Left lung (tissue), 10 donors: Measurements from ENCODE around the gene RICTOR. TPM values are rescaled to one million over a fixed set of nuclear protein-coding genes. Genes with fewer than 3 reads are reported as not detected.

Experiments used
- ATAC-seq: fragments of 200-7000 bp; cut with Tn5 transposase; one replicate; pipeline ENCODE4 v1.9.1; 2020; ENCODE audit warnings: moderate library complexity
- DNase-seq, 4 donors: peaks; one replicate each; pipeline ENCODE4 v3.0.0-alpha.2; 2013 to 2020
- H3K27ac ChIP-seq, 2 donors: fragments of 200-600 bp; sonication (generic) in 1 of 2; one replicate each; pipeline versions ENCODE4 v1.5.0 to v1.8.0; 2020 to 2021
- H3K27me3 ChIP-seq, 2 donors: fragments of 200-600 bp; sonication (generic) in 1 of 2; one replicate each; pipeline versions ENCODE4 v1.5.0 to v1.8.0; 2020 to 2021
- H3K36me3 ChIP-seq, 2 donors: fragments of 200-600 bp; sonication (generic) in 1 of 2; one replicate each; pipeline versions ENCODE4 v1.5.0 to v1.8.0; 2020 to 2021
- H3K4me1 ChIP-seq, 2 donors: fragments of 200-600 bp; one replicate each; pipeline ENCODE4 v1.8.0; 2021
- H3K4me3 ChIP-seq, 2 donors: fragments of 200-600 bp; sonication (generic) in 1 of 2; one replicate each; pipeline versions ENCODE4 v1.5.0 to v1.8.0; 2020 to 2021; ENCODE audit warnings: mild to moderate bottlenecking in 1 of 2
- H3K9me3 ChIP-seq, 2 donors: fragments of 200-600 bp; sonication (generic) in 1 of 2; one replicate each; pipeline versions ENCODE4 v1.5.0 to v1.8.0; 2020 to 2021
- CTCF ChIP-seq, 2 donors: fragments of 200-600 bp; sonication (generic) in 1 of 2; IDR thresholded peaks; one replicate each; pipeline versions ENCODE4 v1.5.0 to v1.8.0; 2021; ENCODE audit warnings: antibody characterized with exemption in 2 of 2
- intact Hi-C, 2 donors: fragments of 100-400 bp; cut with DNase I; formaldehyde crosslinking; loops; one replicate each; pipeline versions ENCODE4 v1.11.2 to v1.14.2; 2022
- polyA plus RNA-seq, 6 donors: library from polyadenylated mRNA; unstranded; fragments of 120-200 nt; gene quantifications; one replicate each; pipeline ENCODE4 v1.2.1, GENCODE V29; 2013; ENCODE audit not compliant: insufficient read length in 6 of 6
- total RNA-seq, 2 donors: library from RNA; stranded (reverse); fragmentation: NEBNext Ultra II Directional; extraction: Animal tissue kit (Norgen Biotek cat#: 25700); gene quantifications; one replicate each; pipeline ENCODE4 v1.2.1, GENCODE V29; 2021
- donor health status: DM: no; HTN: yes; CAD: no.
- donor health status: DM: no; HTN: no; CAD: no.

Gene RICTOR
- total and polyA plus RNA-seq, 8 donors = 28.2 to 37.5 (median 31.9) TPM

GRCh38 chr5:38899936-38900335, 174.3 kb downstream of the RICTOR start:
- intact Hi-C loops = no loop called here
- peaks cover 0 to 9% of the 10 kb centered on the region in 2 donors for H3K9me3 ChIP-seq
- no peaks in the 10 kb centered on the region for H3K27me3 ChIP-seq
- no peak overlapping the region for H3K27ac ChIP-seq
- no peaks in the 10 kb centered on the region for H3K4me1 ChIP-seq
- no peak for TF ChIP-seq CTCF (IDR thresholded peaks at IDR 0.05)
- H3K36me3 ChIP-seq = peaks cover 0 to 54% of the 10 kb centered on the region in 2 donors
- no peak overlapping the region for H3K4me3 ChIP-seq
- DNase-seq (no peak), ATAC-seq (no peak)

GRCh38 chr5:38896760-38897159, 177.4 kb downstream of the RICTOR start:
- intact Hi-C loops = no loop called here
- Histone ChIP-seq H3K4me3 (no peak overlapping the region), H3K9me3 (peaks cover 0 to 9% of the 10 kb centered on the region in 2 donors), H3K27me3 (no peaks in the 10 kb centered on the region), H3K4me1 (no peaks in the 10 kb centered on the region), H3K36me3 (peaks cover 0 to 34% of the 10 kb centered on the region in 2 donors), H3K27ac (no peak overlapping the region)
- no peak for DNase-seq
- no peak for TF ChIP-seq CTCF (IDR thresholded peaks at IDR 0.05)
- ATAC-seq = no peak

GRCh38 chr5:38892363-38892762, 181.8 kb downstream of the RICTOR start:
- intact Hi-C loops = no loop called here
- Histone ChIP-seq H3K4me1 (no peaks in the 10 kb centered on the region), H3K4me3 (no peak overlapping the region), H3K27me3 (no peaks in the 10 kb centered on the region), H3K36me3 (peaks cover 0 to 18% of the 10 kb centered on the region in 2 donors), H3K9me3 (peaks cover 0 to 9% of the 10 kb centered on the region in 2 donors), H3K27ac (no peak overlapping the region)
- DNase-seq (no peak), ATAC-seq (no peak)
- TF ChIP-seq CTCF (IDR thresholded peaks at IDR 0.05) = no peak

- H3K27me3 ChIP-seq = no peaks in the 10 kb centered on the region
- no peak for TF ChIP-seq CTCF (IDR thresholded peaks at IDR 0.05)
- DNase-seq (no peak), ATAC-seq (no peak)
- no peak overlapping the region for H3K27ac ChIP-seq
- no peaks in the 10 kb centered on the region for H3K4me1 ChIP-seq
- H3K36me3 ChIP-seq = peaks cover 0 to 18% of the 10 kb centered on the region in 2 donors
- peaks cover 0 to 9% of the 10 kb centered on the region in 2 donors for H3K9me3 ChIP-seq
- no peak overlapping the region for H3K4me3 ChIP-seq
- intact Hi-C loops = no loop called here
Measured at GRCh38 chr5:38891563-38891962, 182.6 kb downstream of the RICTOR start.

- Histone ChIP-seq H3K27me3 (no peaks in the 10 kb centered on the region), H3K9me3 (no peaks in the 10 kb centered on the region), H3K36me3 (peaks cover 0 to 38% of the 10 kb centered on the region in 2 donors), H3K4me1 (no peaks in the 10 kb centered on the region), H3K4me3 (no peak overlapping the region), H3K27ac (no peak overlapping the region)
- ATAC-seq (no peak), DNase-seq (no peak)
- intact Hi-C loops = no loop called here
- no peak for TF ChIP-seq CTCF (IDR thresholded peaks at IDR 0.05)
Measured at GRCh38 chr5:38889424-38889823, 184.8 kb downstream of the RICTOR start.
